SK-N-SH (cell line): ENCODE data around the gene HTR1D. TPM values are rescaled to one million over a fixed set of nuclear protein-coding genes. Genes with fewer than 3 reads are reported as not detected.

Experiments
- CTCF ChIA-PET: fragments of 300-600, 350-600 bp; formaldehyde crosslinking; extraction: SDS; loops from one replicate; lab custom pipeline; 2021; lab: Yijun Ruan, JAX
- POLR2A ChIA-PET: fragments of 350-600 bp; sonication (Branson Sonifier 250); formaldehyde crosslinking; extraction: SDS; loops from one replicate; lab custom pipeline; 2020; ENCODE audit warnings: antibody characterized with exemption, inconsistent platforms; lab: Yijun Ruan, JAX
- DNase-seq: peaks from one replicate; pipeline ENCODE4 v3.0.0; 2012
- H2AFZ ChIP-seq: fragments of 200-600 bp; sonication (generic); 2 replicates; pipeline ENCODE4 v1.8.1; 2016; ENCODE audit warnings: antibody characterized with exemption, mild to moderate bottlenecking, low read depth
- H3F3A ChIP-seq: fragments of 200-600 bp; sonication (generic); replicated peaks from 2 replicates; pipeline ENCODE3; 2016; ENCODE audit warnings: antibody characterized with exemption, mild to moderate bottlenecking; ENCODE audit not compliant: insufficient read depth
- H3K27ac ChIP-seq, 2 experiments: fragments of 200-500 bp in 1 of 2; fragments of 200-600 bp in 1 of 2; sonication (Bioruptor generic) in 1 of 2; sonication (generic), shearing (Covaris generic) in 1 of 2; 2 replicates each; pipeline versions ENCODE4 v1.5.1 to v1.6.1; 2014 to 2016; ENCODE audit warnings: low read depth in 2 of 2, inconsistent platforms in 1 of 2, low read length in 1 of 2, mild to moderate bottlenecking in 1 of 2, mixed read lengths in 1 of 2
- H3K27me3 ChIP-seq: fragments of 200-600 bp; sonication (generic), shearing (Covaris generic); 2 replicates; pipeline ENCODE4 v1.6.1; 2016; ENCODE audit warnings: mixed run types; ENCODE audit not compliant: insufficient read depth
- H3K36me3 ChIP-seq, 2 experiments: fragments of 200-500 bp in 1 of 2; fragments of 200-600 bp in 1 of 2; sonication (Bioruptor generic) in 1 of 2; sonication (generic) in 1 of 2; replicated peaks in 1 of 2; 2 replicates each; pipeline versions ENCODE3 to v1.5.1; 2014 to 2016; ENCODE audit warnings: low read length in 1 of 2, mild to moderate bottlenecking in 1 of 2; ENCODE audit not compliant: insufficient read depth in 2 of 2, control insufficient read depth in 1 of 2
- H3K4me1 ChIP-seq, 2 experiments: fragments of 200-500 bp in 1 of 2; fragments of 200-600 bp in 1 of 2; sonication (Bioruptor generic) in 1 of 2; sonication (generic), shearing (Covaris generic) in 1 of 2; 2 replicates each; pipeline versions ENCODE4 v1.5.1 to v1.6.1; 2014 to 2016; ENCODE audit warnings: low read depth in 1 of 2, low read length in 1 of 2, mixed run types in 1 of 2; ENCODE audit not compliant: insufficient read depth in 2 of 2, control insufficient read depth in 1 of 2
- H3K4me2 ChIP-seq: fragments of 200-600 bp; sonication (generic), shearing (Covaris generic); 2 replicates; pipeline ENCODE4 v1.6.1; 2017; ENCODE audit warnings: mixed run types
- H3K4me3 ChIP-seq, 2 experiments: fragments of 200-500 bp in 1 of 2; fragments of 200-600 bp in 1 of 2; sonication (Bioruptor generic) in 1 of 2; sonication (generic), shearing (Covaris generic) in 1 of 2; 2 replicates each; pipeline versions ENCODE4 v1.5.1 to v1.8.1; 2014 to 2016; ENCODE audit warnings: low read depth in 2 of 2, inconsistent platforms in 1 of 2, low read length in 1 of 2, mild to moderate bottlenecking in 1 of 2, mixed read lengths in 1 of 2, moderate library complexity in 1 of 2
- H3K79me2 ChIP-seq: fragments of 200-600 bp; sonication (generic); 2 replicates; pipeline ENCODE4 v1.8.1; 2017; ENCODE audit warnings: mild to moderate bottlenecking; ENCODE audit not compliant: insufficient read depth
- H3K9ac ChIP-seq: fragments of 200-600 bp; sonication (generic); 2 replicates; pipeline ENCODE4 v1.6.1; 2017; ENCODE audit warnings: mixed run types
- H3K9me2 ChIP-seq: fragments of 200-600 bp; sonication (generic); 2 replicates; pipeline ENCODE4 v1.6.1; 2017; ENCODE audit warnings: mixed run types
- H3K9me3 ChIP-seq: fragments of 200-600 bp; sonication (generic); 2 replicates; pipeline ENCODE4 v1.6.1; 2017; ENCODE audit warnings: mixed run types, mild to moderate bottlenecking, moderate library complexity
- H4K20me1 ChIP-seq: fragments of 200-600 bp; sonication (generic); 2 replicates; pipeline ENCODE4 v1.6.1; 2017; ENCODE audit warnings: mild to moderate bottlenecking, mixed run types; ENCODE audit not compliant: insufficient read depth
- CTCF ChIP-seq: fragments of 200-600 bp; sonication (generic); IDR thresholded peaks from 2 replicates; pipeline ENCODE4 v1.6.1; 2017; ENCODE audit warnings: antibody characterized with exemption, mild to moderate bottlenecking, moderate library complexity
- EP300 ChIP-seq, 2 experiments: IDR thresholded peaks; 2 replicates each; pipeline versions ENCODE4 v1.4.0 to v1.6.1; 2012; ENCODE audit warnings: borderline replicate concordance in 1 of 2, low read depth in 1 of 2, low read length in 1 of 2
- IRF3 ChIP-seq: fragments of 150-350 bp; IDR thresholded peaks from 2 replicates; pipeline ENCODE4 v1.6.1; 2016; ENCODE audit warnings: mild to moderate bottlenecking, low read depth, low read length
- JUND ChIP-seq: IDR thresholded peaks from 2 replicates; pipeline ENCODE4 v1.4.0; 2012
- MXI1 ChIP-seq: IDR thresholded peaks from 2 replicates; pipeline ENCODE4 v1.6.1; 2012; ENCODE audit warnings: mild to moderate bottlenecking, low read depth, low read length, improper control_type of control experiment
- NFIC ChIP-seq: IDR thresholded peaks from 2 replicates; pipeline ENCODE4 v1.4.0; 2012; ENCODE audit warnings: borderline replicate concordance
- PBX3 ChIP-seq: IDR thresholded peaks from 2 replicates; pipeline ENCODE4; 2012
- REST ChIP-seq: IDR thresholded peaks from 2 replicates; pipeline ENCODE4 v1.6.1; 2012; ENCODE audit warnings: mild to moderate bottlenecking, low read depth, low read length, moderate library complexity
- SIN3A ChIP-seq: IDR thresholded peaks from 2 replicates; pipeline ENCODE4 v1.6.1; 2012; ENCODE audit warnings: low read depth, mild to moderate bottlenecking, low read length, moderate library complexity, borderline replicate concordance
- TEAD4 ChIP-seq: IDR thresholded peaks from 2 replicates; pipeline ENCODE4 v1.4.0; 2012; ENCODE audit warnings: mild to moderate bottlenecking, borderline replicate concordance; ENCODE audit not compliant: insufficient read depth
- USF1 ChIP-seq: IDR thresholded peaks from 2 replicates; pipeline ENCODE4 v1.4.0; 2012; ENCODE audit warnings: low read depth, borderline replicate concordance
- ZBTB33 ChIP-seq: IDR thresholded peaks from 2 replicates; pipeline ENCODE4 v1.4.0; 2012; ENCODE audit warnings: low read depth, borderline replicate concordance
- WGBS: methylation state at CpG from one replicate; pipeline ENCODE4 v1.1.6; 2017; ENCODE audit warnings: low lambda C conversion rate; 5-methylcytosine and 5-hydroxymethylcytosine counted together
- polyA plus RNA-seq, 3 experiments: library from polyadenylated mRNA; depleted of rRNA; stranded (reverse); fragments of >200 nt; gene quantifications; 2 replicates each; pipeline ENCODE4 v1.2.3, GENCODE V29; 2012

The HTR1D gene
- polyA plus RNA-seq, 1 of the 3 experiments (the other 2 are of a cell fraction) = 0.39 TPM

GRCh38 chr1:23156940-23157339 lies 60.4 kb downstream of the HTR1D start:
- no peaks in the 10 kb centered on the region for H3K27me3 ChIP-seq
- CTCF ChIA-PET = no interaction called here
- no peak overlapping the region for H3K4me3 ChIP-seq
- POLR2A ChIA-PET = no interaction called here
- H3F3A ChIP-seq = no peaks in the 10 kb centered on the region
- H2AFZ ChIP-seq = no peak overlapping the region
- H3K9me3 ChIP-seq = no peaks in the 10 kb centered on the region
- no peak overlapping the region for H3K9ac ChIP-seq
- WGBS = 94% methylated on average over 4 of the region's 4 CpGs
- no peak overlapping the region for H3K27ac ChIP-seq
- no peaks in the 10 kb centered on the region for H3K9me2 ChIP-seq
- H4K20me1 ChIP-seq = peaks cover 95% of the 10 kb centered on the region
- H3K36me3 ChIP-seq = no peaks in the 10 kb centered on the region
- no peaks in the 10 kb centered on the region for H3K4me1 ChIP-seq
- TF ChIP-seq NFIC = 0 out of 2 replicates have a peak, but pooled peaks have one; percentile 27
- no peak for TF ChIP-seq PBX3
- TF ChIP-seq, all 33 proteins: peak for 1
- peaks cover 100% of the 10 kb centered on the region for H3K79me2 ChIP-seq
- no peak for DNase-seq
- no peak overlapping the region for H3K4me2 ChIP-seq

GRCh38 chr1:23152966-23153684 lies 64.2 kb downstream of the HTR1D start:
- 91% methylated on average over 1 of the region's 1 CpG for WGBS
- CTCF ChIA-PET = interaction anchor here (1.5 to 3.0 kb wide), 2 partner anchors 31 to 47 kb away, joined by 3 to 12 read pairs; no protein-coding TSS in a partner anchor
- POLR2A ChIA-PET = no interaction called here
- TF ChIP-seq ZBTB33 (no peak), CTCF (no peak), SIN3A (no peak), USF1 (no peak), NFIC (no peak), REST (no peak), JUND (no peak), EP300 (IDR thresholded peaks at IDR 0.05; ENCODE audit: borderline replicate concordance in 1 of 2, low read depth in 1 of 2, low read length in 1 of 2) (no peak), IRF3 (no peak), TEAD4 (no peak), PBX3 (no peak), MXI1 (no peak)

More at GRCh38 chr1:23152966-23153684, 64.2 kb downstream of the HTR1D start:
- H3K4me1 ChIP-seq = peaks cover 4 to 10% of the 10 kb centered on the region in 2 experiments; a peak in 2 of 4 replicates
- no peak overlapping the region for H3K27ac ChIP-seq
- peaks cover 0 to 3% of the 10 kb centered on the region in 2 experiments for H3K36me3 ChIP-seq
- H4K20me1 ChIP-seq = peaks cover 94% of the 10 kb centered on the region
- peaks cover 23% of the 10 kb centered on the region for H3F3A ChIP-seq
- H3K9me2 ChIP-seq = no peaks in the 10 kb centered on the region
- no peak for DNase-seq
- peaks cover 100% of the 10 kb centered on the region for H3K79me2 ChIP-seq
- H2AFZ ChIP-seq = no peak overlapping the region
- no peaks in the 10 kb centered on the region for H3K9me3 ChIP-seq
- H3K9ac ChIP-seq = no peak overlapping the region
- no peak overlapping the region for H3K4me2 ChIP-seq
- no peak overlapping the region for H3K4me3 ChIP-seq
- no peaks in the 10 kb centered on the region for H3K27me3 ChIP-seq
